Ascending aorta (tissue), 2 donors: ENCODE results near the gene TMEM8B. TPM values are rescaled to one million over a fixed set of nuclear protein-coding genes. Genes with fewer than 3 reads are reported as not detected.
"Not testable (repeated sequence)": the region's sequence is repeated elsewhere in the genome, so short reads cannot be mapped to it uniquely, and the experiment has no call there.

ENCODE experiments used
- DNase-seq, 2 donors: peaks; one replicate each; pipeline ENCODE4 v3.0.0-alpha.2; 2019; ENCODE audit warnings: low spot score in 2 of 2
- H3K27ac ChIP-seq, 2 donors: fragments of 200-600 bp; sonication (generic); one replicate each; pipeline ENCODE4 v1.5.1; 2016 to 2017; ENCODE audit warnings: mild to moderate bottlenecking in 1 of 2
- H3K27me3 ChIP-seq: fragments of 200-600 bp; sonication (generic); one replicate; pipeline ENCODE4 v1.5.1; 2017
- H3K36me3 ChIP-seq, 2 donors: fragments of 200-600 bp; sonication (generic); one replicate each; pipeline ENCODE4 v1.5.1; 2016
- H3K4me1 ChIP-seq, 2 donors: fragments of 200-600 bp; sonication (generic); one replicate each; pipeline ENCODE4 v1.5.1; 2016 to 2017; ENCODE audit warnings: mild to moderate bottlenecking in 1 of 2
- H3K4me3 ChIP-seq, 2 donors: fragments of 200-600 bp; sonication (generic); one replicate each; pipeline ENCODE4 v1.5.1; 2016 to 2017; ENCODE audit warnings: mild to moderate bottlenecking in 1 of 2
- H3K9me3 ChIP-seq, 2 donors: fragments of 200-600 bp; sonication (generic); one replicate each; pipeline ENCODE4 v1.5.1; 2016
- intact Hi-C: fragments of 100-400 bp; cut with DNase I; formaldehyde crosslinking; loops from one replicate; pipeline ENCODE4 v1.15.1; 2023
- total RNA-seq: library from RNA; depleted of rRNA; stranded (reverse); fragments of >200 nt; gene quantifications from one replicate; pipeline ENCODE4 v1.1.0, GENCODE V29; 2016
- TF ChIP-seq, protein P1 (sequence below), 3 experiments: fragments of 200-600 bp in 2 of 3; fragments of 450-650 bp in 1 of 3; sonication (generic) in 2 of 3; IDR thresholded peaks; one replicate each; pipeline ENCODE4 v1.5.1; 2016 to 2019; ENCODE audit warnings: antibody characterized with exemption in 3 of 3, mild to moderate bottlenecking in 1 of 3, moderate library complexity in 1 of 3

The TMEM8B gene
- total RNA-seq, 1 donor from 2014 or later = 37.3 TPM

DNA sequence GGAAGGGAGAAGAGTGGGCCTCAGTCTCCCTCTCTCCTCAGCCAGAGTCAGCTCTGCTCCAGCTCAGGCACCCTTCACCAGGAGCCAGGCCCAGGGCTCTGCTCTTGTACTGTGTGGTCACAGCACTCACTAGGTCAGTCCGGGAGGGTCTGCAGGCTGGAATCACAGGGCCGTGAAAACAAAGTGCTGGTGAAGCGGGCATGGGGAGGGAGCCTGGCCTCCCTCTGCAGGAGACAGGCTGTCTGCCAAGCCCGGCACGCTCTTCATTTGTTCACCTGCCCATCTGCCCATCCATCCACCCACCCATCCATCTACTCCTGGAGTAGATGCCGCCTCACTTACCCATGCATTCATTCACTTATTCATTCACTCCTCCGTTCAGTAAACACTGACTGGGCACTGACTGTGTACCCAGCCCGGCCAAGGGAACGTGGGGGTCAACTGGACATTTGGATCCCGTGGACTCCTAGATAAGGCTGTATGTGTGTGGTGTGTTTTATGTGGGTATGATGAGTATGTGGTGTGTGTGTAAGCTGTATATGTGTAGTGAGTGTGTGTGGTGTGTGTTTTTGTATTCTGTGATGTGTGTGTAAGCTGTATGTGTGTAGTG, 83.9 kb downstream of the TMEM8B start:
- intact Hi-C loops = no loop called here

GRCh38 chr9:35913429-35913828, 84.4 kb downstream of the TMEM8B start:
- H3K9me3 ChIP-seq, intact Hi-C loops, H3K4me3 ChIP-seq, DNase-seq, H3K36me3 ChIP-seq, H3K27me3 ChIP-seq: not testable (repeated sequence)
- Histone ChIP-seq H3K27ac (peak overlapping the region in 1 of 2 donors; percentile 3), H3K4me1 (peaks cover 25 to 40% of the 10 kb centered on the region in 2 donors)

More for the DNA sequence above, 83.9 kb downstream of the TMEM8B start:
- Histone ChIP-seq H3K36me3 (no peaks in the 10 kb centered on the region), H3K4me3 (no peak overlapping the region), H3K9me3 (no peaks in the 10 kb centered on the region), H3K27me3 (no peaks in the 10 kb centered on the region), H3K27ac (peak overlapping the region; percentile 3 to 98), H3K4me1 (peaks cover 30 to 45% of the 10 kb centered on the region in 2 donors)
- DNase-seq = no peak
- TF ChIP-seq, protein P1, sequence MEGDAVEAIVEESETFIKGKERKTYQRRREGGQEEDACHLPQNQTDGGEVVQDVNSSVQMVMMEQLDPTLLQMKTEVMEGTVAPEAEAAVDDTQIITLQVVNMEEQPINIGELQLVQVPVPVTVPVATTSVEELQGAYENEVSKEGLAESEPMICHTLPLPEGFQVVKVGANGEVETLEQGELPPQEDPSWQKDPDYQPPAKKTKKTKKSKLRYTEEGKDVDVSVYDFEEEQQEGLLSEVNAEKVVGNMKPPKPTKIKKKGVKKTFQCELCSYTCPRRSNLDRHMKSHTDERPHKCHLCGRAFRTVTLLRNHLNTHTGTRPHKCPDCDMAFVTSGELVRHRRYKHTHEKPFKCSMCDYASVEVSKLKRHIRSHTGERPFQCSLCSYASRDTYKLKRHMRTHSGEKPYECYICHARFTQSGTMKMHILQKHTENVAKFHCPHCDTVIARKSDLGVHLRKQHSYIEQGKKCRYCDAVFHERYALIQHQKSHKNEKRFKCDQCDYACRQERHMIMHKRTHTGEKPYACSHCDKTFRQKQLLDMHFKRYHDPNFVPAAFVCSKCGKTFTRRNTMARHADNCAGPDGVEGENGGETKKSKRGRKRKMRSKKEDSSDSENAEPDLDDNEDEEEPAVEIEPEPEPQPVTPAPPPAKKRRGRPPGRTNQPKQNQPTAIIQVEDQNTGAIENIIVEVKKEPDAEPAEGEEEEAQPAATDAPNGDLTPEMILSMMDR (IDR thresholded peaks at IDR 0.05) = no peak

GRCh38 chr9:35914301-35914807, 85.3 kb downstream of the TMEM8B start:
- intact Hi-C loops = no loop called here
- H3K36me3 ChIP-seq = no peaks in the 10 kb centered on the region
- H3K27ac ChIP-seq = peak overlapping the region; percentile 39 to 44
- no peak overlapping the region for H3K4me3 ChIP-seq
- no peak for DNase-seq
- TF ChIP-seq, protein P1 (IDR thresholded peaks at IDR 0.05) = no peak
- no peaks in the 10 kb centered on the region for H3K9me3 ChIP-seq
- H3K27me3 ChIP-seq = no peaks in the 10 kb centered on the region
- peaks cover 15 to 31% of the 10 kb centered on the region in 2 donors for H3K4me1 ChIP-seq

Other genes with a start within 250 kb of the TMEM8B start
- gene TESK1, start 224.0 kb upstream of the TMEM8B start, total RNA-seq = 70.2 TPM
- not detected for gene CD72, start 210.8 kb upstream of the TMEM8B start, total RNA-seq
- not detected for gene SIT1, start 178.3 kb upstream of the TMEM8B start, total RNA-seq
- 17,070 TPM for gene RMRP, start 171.2 kb upstream of the TMEM8B start, total RNA-seq
- gene CCDC107, start 170.9 kb upstream of the TMEM8B start, total RNA-seq = 67.6 TPM
- gene ARHGEF39, start 164.0 kb upstream of the TMEM8B start, total RNA-seq = 1.1 TPM
- gene CA9, start 155.3 kb upstream of the TMEM8B start, total RNA-seq = 3.9 TPM
- gene TPM2, start 139.3 kb upstream of the TMEM8B start, total RNA-seq = 1,923 TPM
- 735 TPM for gene TLN1, start 97.0 kb upstream of the TMEM8B start, total RNA-seq
- gene CREB3, start 96.6 kb upstream of the TMEM8B start, total RNA-seq = 48.3 TPM
- gene GBA2, start 80.0 kb upstream of the TMEM8B start, total RNA-seq = 40.7 TPM
- gene RGP1, start 79.9 kb upstream of the TMEM8B start, total RNA-seq = 24.8 TPM
- not detected for gene MSMP, start 75.0 kb upstream of the TMEM8B start, total RNA-seq
- 7.3 TPM for gene NPR2, start 37.6 kb upstream of the TMEM8B start, total RNA-seq
- not detected for gene SPAG8, start 17.0 kb upstream of the TMEM8B start, total RNA-seq
- 21.6 TPM for gene HINT2, start 14.2 kb upstream of the TMEM8B start, total RNA-seq
- not detected for gene FAM221B, start 496 bp upstream of the TMEM8B start, total RNA-seq
- not detected for gene OR13J1, start 41.2 kb downstream of the TMEM8B start, total RNA-seq
- 32.7 TPM for gene HRCT1, start 77.0 kb downstream of the TMEM8B start, total RNA-seq
- gene SPAAR, start 80.3 kb downstream of the TMEM8B start, total RNA-seq = 4.0 TPM
- gene OR2S2, start 128.9 kb downstream of the TMEM8B start, total RNA-seq = not detected
- gene RECK, start 207.7 kb downstream of the TMEM8B start, total RNA-seq = 5.7 TPM